Thymus (tissue), 11 donors: ENCODE data around the gene RANBP3L. TPM values are rescaled to one million over a fixed set of nuclear protein-coding genes. Genes with fewer than 3 reads are reported as not detected.

Source experiments
- DNase-seq, 9 donors: peaks; one replicate each; pipeline ENCODE4 v3.0.0-alpha.2; 2013; ENCODE audit warnings: low spot score in 9 of 9, low read depth in 6 of 9, missing footprints in 1 of 9
- H3K27ac ChIP-seq, 2 donors: one replicate each; pipeline ENCODE4 v1.5.1; 2013; ENCODE audit warnings: control low read depth in 1 of 2, low read depth in 1 of 2, low read length in 1 of 2, mild to moderate bottlenecking in 1 of 2, moderate library complexity in 1 of 2
- H3K27me3 ChIP-seq, 2 donors: one replicate each; pipeline ENCODE4 v1.5.1; 2013; ENCODE audit warnings: low read length in 1 of 2; ENCODE audit not compliant: control insufficient read depth in 2 of 2, insufficient read depth in 1 of 2
- H3K36me3 ChIP-seq, 2 donors: one replicate each; pipeline ENCODE4 v1.5.1; 2013; ENCODE audit warnings: low read length in 1 of 2, mild to moderate bottlenecking in 1 of 2, moderate library complexity in 1 of 2; ENCODE audit not compliant: control insufficient read depth in 2 of 2, insufficient read depth in 2 of 2
- H3K4me1 ChIP-seq, 2 donors: one replicate each; pipeline ENCODE4 v1.5.1; 2013; ENCODE audit warnings: low read length in 2 of 2; ENCODE audit not compliant: control insufficient read depth in 2 of 2, insufficient read depth in 2 of 2
- H3K4me3 ChIP-seq, 2 donors: one replicate each; pipeline ENCODE4 v1.5.1; 2013; ENCODE audit warnings: low read length in 2 of 2, control low read depth in 1 of 2, mild to moderate bottlenecking in 1 of 2
- H3K9me3 ChIP-seq, 2 donors: one replicate each; pipeline ENCODE4 v1.5.1; 2013; ENCODE audit warnings: low read length in 1 of 2, mild to moderate bottlenecking in 1 of 2; ENCODE audit not compliant: control insufficient read depth in 2 of 2, insufficient read depth in 1 of 2
- WGBS: extraction: QIAGEN DNeasy Blood & Tissue Kit; methylation state at CpG from one replicate; pipeline ENCODE4 v1.1.7; 2013; 5-methylcytosine and 5-hydroxymethylcytosine counted together
- polyA plus RNA-seq: library from polyadenylated mRNA; stranded (reverse); fragments of 200-250 nt; gene quantifications from one replicate; pipeline ENCODE4 v1.2.3, GENCODE V29; 2013
- total RNA-seq: library from RNA; stranded (reverse); fragments of 120-200 nt; gene quantifications from one replicate; pipeline ENCODE4 v1.2.4, GENCODE V29; 2013
- donor health status: healthy.

RANBP3L gene
- total and polyA plus RNA-seq, 2 donors: 0.14 to 0.41 TPM

GRCh38 chr5:36323926-36324781 lies 22.5 kb upstream of the RANBP3L start:
- Histone ChIP-seq H3K27ac (no peak overlapping the region), H3K27me3 (no peaks in the 10 kb centered on the region), H3K4me1 (no peaks in the 10 kb centered on the region), H3K4me3 (no peak overlapping the region), H3K9me3 (no peaks in the 10 kb centered on the region), H3K36me3 (no peaks in the 10 kb centered on the region)
- no peak for DNase-seq
- WGBS: 97% methylated on average over 6 of the region's 6 CpGs

GRCh38 chr5:36312953-36313672 lies 11.4 kb upstream of the RANBP3L start:
- Histone ChIP-seq H3K27me3 (no peaks in the 10 kb centered on the region), H3K36me3 (no peaks in the 10 kb centered on the region), H3K4me3 (no peak overlapping the region), H3K9me3 (no peaks in the 10 kb centered on the region), H3K4me1 (no peaks in the 10 kb centered on the region), H3K27ac (no peak overlapping the region)
- WGBS: 91% methylated on average over 1 of the region's 1 CpG
- no peak for DNase-seq

- no peaks in the 10 kb centered on the region for H3K27me3 ChIP-seq
- H3K36me3 ChIP-seq: no peaks in the 10 kb centered on the region
- H3K27ac ChIP-seq: no peak overlapping the region
- no peak for DNase-seq
- no peak overlapping the region for H3K4me3 ChIP-seq
- no peaks in the 10 kb centered on the region for H3K9me3 ChIP-seq
- 45% methylated on average over 1 of the region's 1 CpG for WGBS
- H3K4me1 ChIP-seq: no peaks in the 10 kb centered on the region
Measured at GRCh38 chr5:36311956-36312355, 10.3 kb upstream of the RANBP3L start.

- Histone ChIP-seq H3K4me1 (no peaks in the 10 kb centered on the region), H3K36me3 (no peaks in the 10 kb centered on the region), H3K27me3 (no peaks in the 10 kb centered on the region), H3K4me3 (no peak overlapping the region), H3K9me3 (no peaks in the 10 kb centered on the region), H3K27ac (no peak overlapping the region)
- WGBS: 77% methylated on average over 3 of the region's 3 CpGs
- DNase-seq: no peak
Measured at GRCh38 chr5:36310138-36310537, 8.4 kb upstream of the RANBP3L start.

- no peaks in the 10 kb centered on the region for H3K27me3 ChIP-seq
- H3K4me1 ChIP-seq: no peaks in the 10 kb centered on the region
- no peaks in the 10 kb centered on the region for H3K36me3 ChIP-seq
- no peak overlapping the region for H3K27ac ChIP-seq
- 60% methylated on average over 4 of the region's 4 CpGs for WGBS
- no peaks in the 10 kb centered on the region for H3K9me3 ChIP-seq
- DNase-seq: peak in 2 of 9 donors; percentile 11 to 21
- H3K4me3 ChIP-seq: no peak overlapping the region
Measured at GRCh38 chr5:36305571-36306326, 4.0 kb upstream of the RANBP3L start.

GRCh38 chr5:36304095-36304805 lies 2.5 kb upstream of the RANBP3L start:
- no peak for DNase-seq
- no peak overlapping the region for H3K4me3 ChIP-seq
- no peak overlapping the region for H3K27ac ChIP-seq
- no peaks in the 10 kb centered on the region for H3K36me3 ChIP-seq
- H3K9me3 ChIP-seq: no peaks in the 10 kb centered on the region
- H3K27me3 ChIP-seq: no peaks in the 10 kb centered on the region
- H3K4me1 ChIP-seq: no peaks in the 10 kb centered on the region
- 94% methylated on average over 7 of the region's 7 CpGs for WGBS

GRCh38 chr5:36300927-36301540 lies 668 bp downstream of the RANBP3L start:
- no peaks in the 10 kb centered on the region for H3K27me3 ChIP-seq
- no peaks in the 10 kb centered on the region for H3K9me3 ChIP-seq
- no peak overlapping the region for H3K27ac ChIP-seq
- H3K4me3 ChIP-seq: no peak overlapping the region
- no peaks in the 10 kb centered on the region for H3K36me3 ChIP-seq
- no peaks in the 10 kb centered on the region for H3K4me1 ChIP-seq
- no peak for DNase-seq
- 70% methylated on average over 4 of the region's 4 CpGs for WGBS

GRCh38 chr5:36300191-36300926 lies 1.3 kb downstream of the RANBP3L start:
- WGBS: 94% methylated on average over 3 of the region's 3 CpGs
- no peaks in the 10 kb centered on the region for H3K4me1 ChIP-seq
- no peak for DNase-seq
- H3K36me3 ChIP-seq: no peaks in the 10 kb centered on the region
- H3K27ac ChIP-seq: no peak overlapping the region
- H3K27me3 ChIP-seq: no peaks in the 10 kb centered on the region
- H3K4me3 ChIP-seq: no peak overlapping the region
- H3K9me3 ChIP-seq: no peaks in the 10 kb centered on the region
